HG03066 (cell line): Measurements from ENCODE around the gene TNRC6A.

Experiments used
- ATAC-seq: cut with Tn5 transposase; IDR thresholded peaks from one replicate; pipeline ENCODE4 v1.9.1; 2021; ENCODE audit warnings: low read depth; ENCODE audit not compliant: unreplicated experiment

TNRC6A gene

GRCh38 chr16:24861461-24861860, 132.0 kb downstream of the TNRC6A start:
- no peak for ATAC-seq

- no peak for ATAC-seq
Measured at GRCh38 chr16:24863582-24864437, 134.4 kb downstream of the TNRC6A start.

GRCh38 chr16:24869033-24869432, 139.6 kb downstream of the TNRC6A start:
- ATAC-seq, result no peak

GRCh38 chr16:24871891-24872290, 142.4 kb downstream of the TNRC6A start:
- no peak for ATAC-seq

- ATAC-seq, result no peak
Measured at GRCh38 chr16:24873028-24873427, 143.6 kb downstream of the TNRC6A start.

- no peak for ATAC-seq
Measured at GRCh38 chr16:24875466-24875865, 146.0 kb downstream of the TNRC6A start.
